Neural cell (in vitro differentiated cells): ENCODE data around the gene SYT5. TPM values are rescaled to one million over a fixed set of nuclear protein-coding genes. Genes with fewer than 3 reads are reported as not detected.

ENCODE experiments used
- H2AFZ ChIP-seq: fragments of 200-600, 300-800 bp; sonication (generic), shearing (Covaris generic); 2 replicates; pipeline ENCODE4 v1.6.0; 2014; ENCODE audit warnings: low read depth, mild to moderate bottlenecking, antibody characterized with exemption, low read length, moderate library complexity
- H3F3A ChIP-seq: fragments of 200-600 bp; shearing (Covaris generic); 2 replicates; pipeline ENCODE4 v1.6.1; 2016; ENCODE audit warnings: mild to moderate bottlenecking, moderate library complexity, mixed read lengths, antibody characterized with exemption, low read length; ENCODE audit not compliant: insufficient read depth, poor library complexity, severe bottlenecking
- H3K27ac ChIP-seq: fragments of 200-600, 300-800 bp; sonication (generic), shearing (Covaris generic); 2 replicates; pipeline ENCODE4 v1.5.1; 2014; ENCODE audit warnings: mild to moderate bottlenecking, low read length, moderate library complexity
- H3K27me3 ChIP-seq: fragments of 300-800, 200-600 bp; sonication (generic), shearing (Covaris generic); 2 replicates; pipeline ENCODE4 v1.6.0; 2014; ENCODE audit warnings: mild to moderate bottlenecking, low read depth, low read length, moderate library complexity; ENCODE audit not compliant: insufficient read depth
- H3K36me3 ChIP-seq: fragments of 300-800, 200-600 bp; sonication (generic), shearing (Covaris generic); 2 replicates; pipeline ENCODE4 v1.5.1; 2014; ENCODE audit warnings: mild to moderate bottlenecking, antibody characterized with exemption, low read length, moderate library complexity; ENCODE audit not compliant: insufficient read depth
- H3K4me2 ChIP-seq: fragments of 300-800, 200-600 bp; sonication (generic), shearing (Covaris generic); 2 replicates; pipeline ENCODE4 v1.6.0; 2014; ENCODE audit warnings: mild to moderate bottlenecking, low read length
- H3K4me3 ChIP-seq: fragments of 300-800, 200-600 bp; sonication (generic), shearing (Covaris generic); 2 replicates; pipeline ENCODE4 v1.5.1; 2014; ENCODE audit warnings: mild to moderate bottlenecking, low read length, moderate library complexity
- H3K79me2 ChIP-seq: fragments of 200-600 bp; shearing (Covaris generic); replicated peaks from 2 replicates; pipeline ENCODE4 v1.6.0; 2014; ENCODE audit warnings: mild to moderate bottlenecking, low read length, moderate library complexity; ENCODE audit not compliant: insufficient read depth
- H3K9ac ChIP-seq: fragments of 300-800, 200-600 bp; sonication (generic), shearing (Covaris generic); 2 replicates; pipeline ENCODE4 v1.6.1; 2016; ENCODE audit warnings: mild to moderate bottlenecking, low read length, mixed read lengths
- H3K9me2 ChIP-seq: fragments of 200-600 bp; shearing (Covaris generic); 2 replicates; pipeline ENCODE4 v1.6.1; 2016; ENCODE audit warnings: mild to moderate bottlenecking, low read length, mixed read lengths; ENCODE audit not compliant: insufficient read depth
- H3K9me3 ChIP-seq: fragments of 200-600, 300-800 bp; sonication (generic), shearing (Covaris generic); 2 replicates; pipeline ENCODE4 v1.6.1; 2016; ENCODE audit warnings: mild to moderate bottlenecking, mixed run types, low read length, moderate library complexity, mixed read lengths
- H4K20me1 ChIP-seq: fragments of 200-600 bp; shearing (Covaris generic); 2 replicates; pipeline ENCODE4 v1.6.1; 2016; ENCODE audit warnings: mild to moderate bottlenecking, mixed run types; ENCODE audit not compliant: insufficient read depth
- EP300 ChIP-seq: fragments of 450-650 bp; conservative IDR thresholded peaks from 2 replicates; pipeline ENCODE4 v1.6.1; 2014; ENCODE audit warnings: antibody characterized with exemption, mild to moderate bottlenecking, moderate library complexity; ENCODE audit not compliant: poor library complexity, severe bottlenecking
- EZH2 ChIP-seq: fragments of 200-600, 300-800 bp; shearing (Covaris generic), sonication (generic); IDR thresholded peaks from 2 replicates; pipeline ENCODE4 v1.6.1; 2014; ENCODE audit warnings: antibody characterized with exemption, low read length, borderline replicate concordance, mild to moderate bottlenecking; ENCODE audit not compliant: insufficient read depth, poor library complexity, severe bottlenecking
- MXI1 ChIP-seq: fragments of 450-650 bp; conservative IDR thresholded peaks from 2 replicates; pipeline ENCODE4 v1.6.1; 2014; ENCODE audit warnings: antibody characterized with exemption, mild to moderate bottlenecking; ENCODE audit not compliant: poor library complexity, severe bottlenecking
- POLR2AphosphoS5 ChIP-seq: IDR thresholded peaks from 2 replicates; pipeline ENCODE4 v1.6.1; 2012
- RAD21 ChIP-seq: fragments of 450-650 bp; conservative IDR thresholded peaks from 2 replicates; pipeline ENCODE4 v1.6.1; 2014; ENCODE audit warnings: antibody characterized with exemption, mild to moderate bottlenecking, moderate library complexity
- REST ChIP-seq: IDR thresholded peaks from 2 replicates; pipeline ENCODE4 v1.6.1; 2012; ENCODE audit warnings: borderline replicate concordance
- SMC3 ChIP-seq: fragments of 450-650 bp; conservative IDR thresholded peaks from 2 replicates; pipeline ENCODE4 v1.6.1; 2014; ENCODE audit warnings: antibody characterized with exemption, mild to moderate bottlenecking, moderate library complexity; ENCODE audit not compliant: poor library complexity
- TAF1 ChIP-seq: IDR thresholded peaks from 2 replicates; pipeline ENCODE4 v1.6.1; 2012; ENCODE audit warnings: low read depth
- polyA plus RNA-seq: library from polyadenylated mRNA; depleted of rRNA; stranded (reverse); fragments of >200 nt; gene quantifications from 2 replicates; pipeline ENCODE4 v1.2.3, GENCODE V29; 2014
- TF ChIP-seq, protein P1 (sequence below): fragments of 450-650 bp; IDR thresholded peaks from 2 replicates; pipeline ENCODE4 v1.5.1; 2014; ENCODE audit warnings: antibody characterized with exemption, mild to moderate bottlenecking, moderate library complexity; ENCODE audit not compliant: poor library complexity, severe bottlenecking

Gene SYT5
- polyA plus RNA-seq, 1 donor from 2014 or later, result 237 TPM

DNA sequence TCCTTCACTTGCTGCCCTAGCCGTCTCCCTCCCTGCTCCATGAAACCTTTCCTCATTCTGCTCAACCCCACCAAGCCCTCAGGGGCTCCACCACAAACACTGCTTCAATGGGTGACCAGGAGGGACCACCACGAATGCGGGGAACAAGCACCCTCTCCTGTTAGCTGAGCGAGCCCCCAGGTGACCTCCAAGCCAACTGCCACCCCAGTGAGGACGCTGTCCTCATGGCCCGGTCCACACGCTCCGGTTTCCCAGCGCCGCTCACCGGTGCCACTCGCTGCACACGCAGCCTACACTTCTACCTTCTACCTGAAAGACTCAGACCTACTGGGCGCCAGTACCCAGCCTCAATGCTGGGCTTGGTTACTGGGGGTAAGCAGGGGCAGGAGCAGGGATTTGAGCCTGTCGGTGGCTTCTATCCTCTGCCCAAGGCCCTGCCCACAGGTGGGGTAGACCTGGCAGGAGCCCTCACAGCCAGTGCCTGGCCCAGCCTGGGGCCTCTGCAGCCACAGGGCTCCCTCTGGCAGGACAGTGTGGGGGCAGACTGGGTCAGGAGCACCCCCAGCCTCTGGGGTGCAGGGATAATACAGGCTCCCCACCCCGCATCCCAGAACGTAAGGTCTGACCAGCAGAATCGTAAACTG lies 49.2 kb upstream of the SYT5 start:
- H3K36me3 ChIP-seq, result no peaks in the 10 kb centered on the region

DNA sequence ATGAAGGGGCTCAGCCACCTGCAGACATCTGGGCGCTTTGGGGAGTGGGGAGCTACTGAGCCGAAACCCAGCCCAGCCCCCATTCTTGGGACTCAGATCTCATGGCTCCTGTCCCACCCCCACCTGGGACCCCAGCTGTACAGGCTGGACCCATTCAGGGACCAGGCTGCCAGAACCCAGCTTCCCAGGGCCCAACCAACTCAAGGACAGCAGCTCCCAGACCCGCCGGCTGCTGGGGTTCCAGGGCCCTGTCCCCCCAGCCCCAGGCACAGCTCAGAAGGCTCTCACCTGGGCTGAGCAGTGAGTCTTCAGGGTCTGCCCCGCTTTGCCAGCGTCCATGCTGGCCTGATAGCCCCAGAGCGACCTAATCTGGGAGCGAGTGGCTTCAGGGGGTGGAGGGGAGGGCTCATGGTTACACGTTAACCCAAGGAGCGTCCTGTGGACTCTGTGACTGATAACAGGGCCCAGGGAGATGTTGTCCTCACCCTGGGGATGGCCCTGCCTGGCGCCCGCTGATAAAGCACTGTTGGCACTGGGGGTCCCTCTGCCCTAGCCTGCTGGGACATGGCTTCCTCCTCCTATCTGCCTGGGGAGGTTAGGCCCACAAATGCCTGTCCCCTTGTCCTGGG lies 48.4 kb upstream of the SYT5 start, which contains the start of gene TMEM86B:
TMEM86B (minus strand) TSS at position 361 of the 629 bp plus-strand sequence; CDS start at position 339, 22 bp downstream.
- Histone ChIP-seq H2AFZ (no peak within 1 kb of the TSS), H3K36me3 (no peaks in the 10 kb centered on the region), H3K27ac (no peak within 1 kb of the TSS), H3K4me3 (no peak within 1 kb of the TSS), H3K27me3 (no peaks in the 10 kb centered on the region), H3K9ac (no peak within 1 kb of the TSS), H3F3A (no peaks in the 10 kb centered on the region), H3K4me2 (no peak within 1 kb of the TSS), H3K79me2 (no peaks in the 10 kb centered on the region), H3K9me2 (no peaks in the 10 kb centered on the region), H3K9me3 (no peaks in the 10 kb centered on the region), H4K20me1 (no peaks in the 10 kb centered on the region)
- TF ChIP-seq EP300 (no peak), TAF1 (no peak), EZH2 (no peak), RAD21 (no peak), REST (no peak), POLR2AphosphoS5 (no peak), MXI1 (no peak)

More for the DNA sequence above, 49.2 kb upstream of the SYT5 start:
- Histone ChIP-seq H3K79me2 (no peaks in the 10 kb centered on the region), H3K9me2 (no peaks in the 10 kb centered on the region), H3F3A (no peaks in the 10 kb centered on the region), H3K9me3 (no peaks in the 10 kb centered on the region), H2AFZ (no peak overlapping the region), H3K27me3 (no peaks in the 10 kb centered on the region), H4K20me1 (no peaks in the 10 kb centered on the region), H3K4me3 (no peak overlapping the region), H3K9ac (no peak overlapping the region), H3K27ac (no peak overlapping the region), H3K4me2 (no peak overlapping the region)
- TF ChIP-seq MXI1 (no peak), EZH2 (no peak), POLR2AphosphoS5 (no peak), EP300 (no peak), REST (no peak), SMC3 (no peak), RAD21 (no peak), TAF1 (no peak)
- TF ChIP-seq, protein P1, sequence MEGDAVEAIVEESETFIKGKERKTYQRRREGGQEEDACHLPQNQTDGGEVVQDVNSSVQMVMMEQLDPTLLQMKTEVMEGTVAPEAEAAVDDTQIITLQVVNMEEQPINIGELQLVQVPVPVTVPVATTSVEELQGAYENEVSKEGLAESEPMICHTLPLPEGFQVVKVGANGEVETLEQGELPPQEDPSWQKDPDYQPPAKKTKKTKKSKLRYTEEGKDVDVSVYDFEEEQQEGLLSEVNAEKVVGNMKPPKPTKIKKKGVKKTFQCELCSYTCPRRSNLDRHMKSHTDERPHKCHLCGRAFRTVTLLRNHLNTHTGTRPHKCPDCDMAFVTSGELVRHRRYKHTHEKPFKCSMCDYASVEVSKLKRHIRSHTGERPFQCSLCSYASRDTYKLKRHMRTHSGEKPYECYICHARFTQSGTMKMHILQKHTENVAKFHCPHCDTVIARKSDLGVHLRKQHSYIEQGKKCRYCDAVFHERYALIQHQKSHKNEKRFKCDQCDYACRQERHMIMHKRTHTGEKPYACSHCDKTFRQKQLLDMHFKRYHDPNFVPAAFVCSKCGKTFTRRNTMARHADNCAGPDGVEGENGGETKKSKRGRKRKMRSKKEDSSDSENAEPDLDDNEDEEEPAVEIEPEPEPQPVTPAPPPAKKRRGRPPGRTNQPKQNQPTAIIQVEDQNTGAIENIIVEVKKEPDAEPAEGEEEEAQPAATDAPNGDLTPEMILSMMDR, result no peak
